AG04449 (cell line): ENCODE data around the gene TBCCD1.

Experiments used
- CTCF ChIA-PET: fragments of 350-600 bp; formaldehyde crosslinking; extraction: SDS; loops from one replicate; lab custom pipeline; 2021; ENCODE audit warnings: antibody characterized with exemption; lab: Yijun Ruan, JAX
- POLR2A ChIA-PET: fragments of 400-600, 350-600 bp; formaldehyde crosslinking; extraction: SDS; loops from one replicate; lab custom pipeline; 2020; ENCODE audit warnings: antibody characterized with exemption, inconsistent platforms; lab: Yijun Ruan, JAX
- DNase-seq: peaks from one replicate; pipeline ENCODE4 v3.0.0-alpha.2; 2010; ENCODE audit warnings: low read depth, low spot score
- H3K4me3 ChIP-seq: 2 replicates; pipeline ENCODE4 v1.5.1; 2011; ENCODE audit warnings: low read depth, mild to moderate bottlenecking, control low read depth, low read length
- CTCF ChIP-seq: IDR thresholded peaks from one replicate; pipeline ENCODE4 v1.5.1; 2011; ENCODE audit warnings: mild to moderate bottlenecking, moderate library complexity, low read length, control low read depth, inconsistent platforms; ENCODE audit not compliant: insufficient read depth; ENCODE audit errors: missing control alignments

The TBCCD1 gene

DNA sequence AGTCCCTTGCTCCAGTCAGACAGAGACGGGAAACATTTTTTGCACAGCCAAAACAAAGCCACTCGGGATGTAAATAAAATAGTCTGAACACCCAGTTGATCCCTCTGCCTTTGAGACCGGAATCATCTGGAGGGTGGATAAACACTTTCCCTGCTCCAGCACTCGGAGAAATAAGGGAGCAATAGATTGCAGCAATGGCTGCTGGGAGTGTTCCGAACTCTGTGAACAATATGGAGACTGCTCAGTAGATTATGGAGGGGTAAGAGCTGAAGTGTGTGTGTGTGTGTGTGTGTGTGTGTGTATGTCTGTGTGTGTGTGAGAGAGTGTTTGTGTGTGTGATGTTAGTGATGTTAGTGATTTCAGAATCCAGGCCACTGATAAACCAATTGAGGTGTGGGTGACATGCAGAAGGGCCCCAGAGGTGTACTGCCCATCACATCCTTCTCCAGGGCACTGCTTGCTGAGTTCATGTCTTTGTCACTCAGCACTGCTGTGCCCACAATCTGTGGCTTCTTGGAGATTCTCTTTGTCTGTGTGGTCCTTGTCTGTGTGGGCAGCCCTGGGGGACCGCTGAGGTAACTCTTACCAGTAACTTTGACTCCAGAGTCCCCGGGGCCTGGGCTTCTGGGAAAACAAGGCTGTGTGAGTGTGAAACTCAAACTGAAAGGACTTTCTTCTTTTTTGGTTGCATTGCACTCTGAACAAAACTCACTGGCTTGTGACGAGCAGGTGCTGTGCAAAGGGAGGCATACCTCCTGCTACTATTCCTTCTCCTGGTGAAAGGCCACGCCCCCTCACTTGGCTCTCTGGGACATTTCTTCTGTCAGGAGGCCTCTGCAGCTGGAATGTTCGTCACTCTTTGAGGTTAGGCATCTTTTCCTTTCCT is 45.9 kb downstream of the TBCCD1 start:
- CTCF ChIA-PET: interaction anchor here (2.4 kb wide), 1 partner anchor 19 kb away, joined by 11 read pairs; no protein-coding TSS in a partner anchor
- TF ChIP-seq CTCF: no peak
- H3K4me3 ChIP-seq: no peak overlapping the region
- DNase-seq: no peak
- POLR2A ChIA-PET: no interaction called here

DNA sequence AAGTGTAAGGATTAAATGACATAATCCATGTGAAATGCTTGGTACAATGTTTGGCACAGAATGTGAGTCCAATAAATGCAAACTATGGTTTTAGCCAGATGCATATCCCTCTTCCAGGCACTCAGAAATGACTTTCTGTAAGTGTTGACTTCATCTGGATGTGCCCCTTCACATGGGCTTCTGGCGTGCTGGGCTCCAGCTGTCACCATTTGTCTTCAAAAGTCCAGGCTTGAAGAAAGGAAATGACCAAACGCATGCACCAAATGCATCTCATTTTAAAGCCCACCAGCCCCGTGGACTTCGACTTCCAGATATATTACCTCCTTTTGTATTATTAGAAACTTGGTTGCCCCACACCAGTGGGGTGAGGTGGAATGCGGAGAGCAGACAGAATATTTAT is 46.7 kb downstream of the TBCCD1 start:
- ChIA-PET POLR2A (no interaction called here), CTCF (interaction anchor here (1.2 to 2.4 kb wide), 2 partner anchors 20 to 488 kb away, joined by 3 to 11 read pairs; no protein-coding TSS in a partner anchor)
- DNase-seq: no peak
- TF ChIP-seq CTCF: no peak
- H3K4me3 ChIP-seq: no peak overlapping the region

DNA sequence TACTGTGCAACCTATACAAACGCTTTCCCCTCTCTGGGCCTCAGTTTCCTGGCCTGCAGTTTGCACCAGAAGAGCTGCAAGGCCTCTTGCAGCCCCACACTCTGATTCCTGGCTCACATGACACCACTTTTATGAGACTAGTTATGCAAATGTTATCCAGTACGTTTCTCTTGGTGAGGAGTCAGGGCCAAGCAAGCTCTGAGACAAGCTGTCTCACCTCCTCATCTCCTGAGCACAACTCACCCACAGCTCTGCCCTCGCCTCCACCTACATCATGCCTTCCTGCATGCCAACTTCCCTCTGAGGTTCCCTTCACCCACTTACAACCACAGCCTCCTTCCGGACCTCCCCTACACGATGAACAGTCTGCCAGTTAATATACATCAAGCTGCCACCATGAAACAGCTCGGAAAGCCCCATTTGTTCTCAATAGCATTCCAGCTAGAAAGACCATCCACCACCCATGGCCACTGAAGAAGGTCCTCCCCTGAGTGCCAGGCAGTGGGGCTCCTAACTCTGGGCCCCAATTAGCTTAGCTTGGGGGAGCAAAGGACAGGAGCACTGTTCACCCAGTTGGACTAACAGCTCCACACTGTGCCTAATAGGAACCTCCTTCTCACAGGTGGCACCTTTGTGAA is 48.0 kb downstream of the TBCCD1 start:
- H3K4me3 ChIP-seq: no peak overlapping the region
- no peak for TF ChIP-seq CTCF
- CTCF ChIA-PET: interaction anchor here (1.0 to 2.4 kb wide), 3 partner anchors 10 to 487 kb away, joined by 3 to 11 read pairs (median 3); no protein-coding TSS in a partner anchor
- DNase-seq: no peak
- POLR2A ChIA-PET: no interaction called here

GRCh38 chr3:186517218-186517617 is 49.9 kb downstream of the TBCCD1 start:
- TF ChIP-seq CTCF: no peak
- CTCF ChIA-PET: interaction anchor here (1.3 kb wide), 1 partner anchor 23 kb away, joined by 5 read pairs; no protein-coding TSS in a partner anchor
- DNase-seq: no peak
- POLR2A ChIA-PET: no interaction called here
- no peak overlapping the region for H3K4me3 ChIP-seq

DNA sequence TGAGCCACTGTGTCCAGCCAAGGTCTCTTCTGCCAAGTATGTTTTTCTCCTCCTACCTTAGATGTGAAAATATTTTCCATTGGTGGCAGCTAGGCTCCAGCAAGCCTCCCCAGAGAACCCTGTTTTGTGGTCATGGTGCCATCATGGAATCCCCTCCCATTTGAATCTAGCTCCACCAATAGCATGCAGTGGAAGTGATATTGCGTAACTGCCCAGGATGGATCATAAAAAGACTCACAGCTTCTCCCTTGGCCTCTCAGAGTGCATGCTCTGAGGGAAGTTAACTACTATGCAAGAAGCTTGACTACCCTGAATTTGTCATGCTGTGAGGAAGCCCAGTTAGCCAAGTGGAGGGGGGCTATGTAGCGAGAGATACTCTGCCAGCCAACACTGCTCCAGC is 50.5 kb downstream of the TBCCD1 start:
- ChIA-PET CTCF (no interaction called here), POLR2A (no interaction called here)
- TF ChIP-seq CTCF: no peak
- no peak for DNase-seq
- H3K4me3 ChIP-seq: no peak overlapping the region

GRCh38 chr3:186515125-186515524 is 52.0 kb downstream of the TBCCD1 start:
- ChIA-PET CTCF (no interaction called here), POLR2A (no interaction called here)
- no peak for DNase-seq
- H3K4me3 ChIP-seq: no peak overlapping the region
- TF ChIP-seq CTCF: no peak
